Measurements from ENCODE around the gene CLEC5A. TPM values are rescaled to one million over a fixed set of nuclear protein-coding genes. Genes with fewer than 3 reads are reported as not detected.

CLEC5A gene
- polyA plus RNA-seq, 1 donor (not counting 4 experiments of a cell fraction or from before 2014, with no cell fraction given), result 0.05 TPM

DNA sequence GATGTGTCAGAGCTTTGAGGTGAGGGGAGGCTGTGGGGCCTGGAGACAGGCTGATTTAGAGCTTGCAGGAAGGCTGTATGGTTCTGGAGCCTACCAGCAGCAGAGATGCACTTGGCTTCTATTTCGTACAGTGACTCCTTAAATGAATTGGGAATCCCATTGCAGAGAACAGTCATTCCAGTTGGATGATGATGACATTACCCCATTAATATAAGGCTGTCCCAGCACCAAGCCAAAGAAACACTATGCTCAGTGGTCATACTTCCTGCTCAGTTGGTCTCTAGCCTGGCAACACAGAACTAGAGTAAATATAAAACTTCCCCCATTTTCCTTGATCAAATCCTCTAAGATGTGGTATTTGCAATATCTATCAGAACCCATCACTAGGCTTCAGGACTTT lies 5.7 kb upstream of the CLEC5A start:
- Histone ChIP-seq H4K20me1 (ENCODE audit: control insufficient read depth, extremely low read depth, insufficient read depth, low read length) (no peaks in the 10 kb centered on the region), H3K4me2 (ENCODE audit: control insufficient read depth, extremely low read depth, insufficient read depth, low read depth, low read length) (no peak overlapping the region), H3K79me2 (ENCODE audit: control insufficient read depth, insufficient read depth, low read length) (no peaks in the 10 kb centered on the region), H3K9ac (ENCODE audit: control insufficient read depth, extremely low read depth, insufficient read depth, low read length) (no peak overlapping the region), H3K36me3 (ENCODE audit: control insufficient read depth in 2 of 2, extremely low read depth in 1 of 2, insufficient read depth in 2 of 2, low read length in 2 of 2) (no peaks in the 10 kb centered on the region), H3K9me3 (ENCODE audit: control insufficient read depth, low read depth, low read length) (no peaks in the 10 kb centered on the region), H2AFZ (ENCODE audit: control insufficient read depth, low read length) (no peak overlapping the region), H3K27ac (ENCODE audit: control insufficient read depth, insufficient read depth, low read length) (no peak overlapping the region), H3K9me1 (ENCODE audit: control insufficient read depth, extremely low read depth, insufficient read depth, low read length) (no peaks in the 10 kb centered on the region), H3K4me3 (ENCODE audit: control insufficient read depth in 2 of 3, extremely low read depth in 1 of 3, insufficient read depth in 2 of 3, low read depth in 1 of 3, low read length in 3 of 3) (no peak overlapping the region), H3K4me1 (ENCODE audit: control insufficient read depth, extremely low read depth, insufficient read depth, low read length) (no peaks in the 10 kb centered on the region), H3K27me3 (ENCODE audit: control insufficient read depth, extremely low read depth, insufficient read depth, low read length) (no peaks in the 10 kb centered on the region)
- FAIRE-seq, result no peak
- TF ChIP-seq, protein P1, sequence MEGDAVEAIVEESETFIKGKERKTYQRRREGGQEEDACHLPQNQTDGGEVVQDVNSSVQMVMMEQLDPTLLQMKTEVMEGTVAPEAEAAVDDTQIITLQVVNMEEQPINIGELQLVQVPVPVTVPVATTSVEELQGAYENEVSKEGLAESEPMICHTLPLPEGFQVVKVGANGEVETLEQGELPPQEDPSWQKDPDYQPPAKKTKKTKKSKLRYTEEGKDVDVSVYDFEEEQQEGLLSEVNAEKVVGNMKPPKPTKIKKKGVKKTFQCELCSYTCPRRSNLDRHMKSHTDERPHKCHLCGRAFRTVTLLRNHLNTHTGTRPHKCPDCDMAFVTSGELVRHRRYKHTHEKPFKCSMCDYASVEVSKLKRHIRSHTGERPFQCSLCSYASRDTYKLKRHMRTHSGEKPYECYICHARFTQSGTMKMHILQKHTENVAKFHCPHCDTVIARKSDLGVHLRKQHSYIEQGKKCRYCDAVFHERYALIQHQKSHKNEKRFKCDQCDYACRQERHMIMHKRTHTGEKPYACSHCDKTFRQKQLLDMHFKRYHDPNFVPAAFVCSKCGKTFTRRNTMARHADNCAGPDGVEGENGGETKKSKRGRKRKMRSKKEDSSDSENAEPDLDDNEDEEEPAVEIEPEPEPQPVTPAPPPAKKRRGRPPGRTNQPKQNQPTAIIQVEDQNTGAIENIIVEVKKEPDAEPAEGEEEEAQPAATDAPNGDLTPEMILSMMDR (optimal IDR thresholded peaks at IDR 0.05 in 1 of 3, IDR thresholded peaks at IDR 0.05 in 1 of 3, conservative IDR thresholded peaks at IDR 0.05 in 1 of 3; ENCODE audit: extremely low read depth in 1 of 3, insufficient read depth in 2 of 3, low read length in 3 of 3), result no peak
- no peak for TF ChIP-seq EZH2 (IDR thresholded peaks at IDR 0.05; ENCODE audit: low read length)
- no peak for DNase-seq (ENCODE audit: low read depth, low spot score)
- dilution Hi-C loops (cut with MboI; ENCODE audit: extremely low pct_ligation_motif_present, low sequenced_read_pairs), result no loop called here

DNA sequence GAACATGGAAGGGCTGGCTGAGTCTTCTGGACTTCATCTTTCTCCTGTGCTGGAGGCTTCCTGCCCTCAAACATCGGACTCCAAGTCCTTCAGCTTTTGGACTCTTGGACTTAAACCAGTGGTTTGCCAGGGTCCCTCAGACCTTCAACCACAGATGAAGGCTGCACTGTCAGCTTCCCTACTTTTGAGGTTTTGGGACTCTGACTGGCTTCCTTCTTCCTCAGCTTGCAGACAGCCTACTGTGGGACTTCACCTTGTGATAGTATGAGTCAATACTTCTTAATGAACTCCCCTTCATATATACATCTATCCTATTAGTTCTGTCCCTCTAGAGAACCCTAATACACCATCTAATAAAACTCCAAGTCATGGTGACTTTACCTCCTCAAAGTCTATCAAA lies 4.0 kb upstream of the CLEC5A start:
- FAIRE-seq, result no peak
- Histone ChIP-seq H3K9ac (ENCODE audit: control insufficient read depth, extremely low read depth, insufficient read depth, low read length) (no peak overlapping the region), H3K9me1 (ENCODE audit: control insufficient read depth, extremely low read depth, insufficient read depth, low read length) (no peaks in the 10 kb centered on the region), H3K9me3 (ENCODE audit: control insufficient read depth, low read depth, low read length) (no peaks in the 10 kb centered on the region), H2AFZ (ENCODE audit: control insufficient read depth, low read length) (no peak overlapping the region), H3K79me2 (ENCODE audit: control insufficient read depth, insufficient read depth, low read length) (no peaks in the 10 kb centered on the region), H3K36me3 (ENCODE audit: control insufficient read depth in 2 of 2, extremely low read depth in 1 of 2, insufficient read depth in 2 of 2, low read length in 2 of 2) (no peaks in the 10 kb centered on the region), H3K4me2 (ENCODE audit: control insufficient read depth, extremely low read depth, insufficient read depth, low read depth, low read length) (no peak overlapping the region), H3K27ac (ENCODE audit: control insufficient read depth, insufficient read depth, low read length) (no peak overlapping the region), H3K4me1 (ENCODE audit: control insufficient read depth, extremely low read depth, insufficient read depth, low read length) (peaks cover 6% of the 10 kb centered on the region), H4K20me1 (ENCODE audit: control insufficient read depth, extremely low read depth, insufficient read depth, low read length) (no peaks in the 10 kb centered on the region), H3K4me3 (ENCODE audit: control insufficient read depth in 2 of 3, extremely low read depth in 1 of 3, insufficient read depth in 2 of 3, low read depth in 1 of 3, low read length in 3 of 3) (no peak overlapping the region), H3K27me3 (ENCODE audit: control insufficient read depth, extremely low read depth, insufficient read depth, low read length) (no peaks in the 10 kb centered on the region)
- DNase-seq (ENCODE audit: low read depth, low spot score), result no peak
- dilution Hi-C loops (cut with MboI; ENCODE audit: extremely low pct_ligation_motif_present, low sequenced_read_pairs), result no loop called here
- TF ChIP-seq, protein P1 (optimal IDR thresholded peaks at IDR 0.05 in 1 of 3, IDR thresholded peaks at IDR 0.05 in 1 of 3, conservative IDR thresholded peaks at IDR 0.05 in 1 of 3; ENCODE audit: extremely low read depth in 1 of 3, insufficient read depth in 2 of 3, low read length in 3 of 3), result no peak
- no peak for TF ChIP-seq EZH2 (IDR thresholded peaks at IDR 0.05; ENCODE audit: low read length)
